Parathyroid adenoma (tissue), 2 donors: ENCODE measurements around the gene CD6.

Experiments used
- H2AFZ ChIP-seq: fragments of 300-600 bp; sonication (generic); one replicate; pipeline ENCODE4 v1.7.0; 2017; ENCODE audit warnings: antibody characterized with exemption, mild to moderate bottlenecking
- H3K27ac ChIP-seq: fragments of 300-600 bp; sonication (generic); one replicate; pipeline ENCODE4 v1.7.0; 2017
- H3K27me3 ChIP-seq: fragments of 300-600 bp; sonication (generic); one replicate; pipeline ENCODE4 v1.7.0; 2017; ENCODE audit warnings: low read length; ENCODE audit not compliant: control insufficient read depth, insufficient read depth
- H3K36me3 ChIP-seq: fragments of 300-600 bp; sonication (generic); one replicate; pipeline ENCODE4 v1.7.0; 2017; ENCODE audit warnings: low read length; ENCODE audit not compliant: control insufficient read depth, insufficient read depth
- H3K4me1 ChIP-seq: fragments of 300-600 bp; sonication (generic); one replicate; pipeline ENCODE4 v1.7.0; 2017; ENCODE audit warnings: control low read depth
- H3K4me2 ChIP-seq: fragments of 300-600 bp; sonication (generic); one replicate; pipeline ENCODE4 v1.7.0; 2017; ENCODE audit warnings: low read length
- H3K4me3 ChIP-seq: fragments of 300-600 bp; sonication (generic); one replicate; pipeline ENCODE4 v1.7.0; 2017; ENCODE audit warnings: low read depth, low read length
- H3K79me2 ChIP-seq: fragments of 300-600 bp; sonication (generic); one replicate; pipeline ENCODE4 v1.7.0; 2017; ENCODE audit warnings: control low read depth
- H3K9ac ChIP-seq: fragments of 300-600 bp; sonication (generic); one replicate; pipeline ENCODE4 v1.7.0; 2017; ENCODE audit warnings: mild to moderate bottlenecking
- H3K9me3 ChIP-seq: fragments of 300-600 bp; sonication (generic); one replicate; pipeline ENCODE4 v1.7.0; 2017; ENCODE audit warnings: low read length; ENCODE audit not compliant: control insufficient read depth
- TF ChIP-seq, protein P1 (sequence below): fragments of 300-600 bp; sonication (generic); IDR thresholded peaks from one replicate; pipeline ENCODE4 v1.7.0; 2017; ENCODE audit warnings: antibody characterized with exemption, mild to moderate bottlenecking
- donor health status: primary hyperparathyroidism.

CD6 gene

DNA sequence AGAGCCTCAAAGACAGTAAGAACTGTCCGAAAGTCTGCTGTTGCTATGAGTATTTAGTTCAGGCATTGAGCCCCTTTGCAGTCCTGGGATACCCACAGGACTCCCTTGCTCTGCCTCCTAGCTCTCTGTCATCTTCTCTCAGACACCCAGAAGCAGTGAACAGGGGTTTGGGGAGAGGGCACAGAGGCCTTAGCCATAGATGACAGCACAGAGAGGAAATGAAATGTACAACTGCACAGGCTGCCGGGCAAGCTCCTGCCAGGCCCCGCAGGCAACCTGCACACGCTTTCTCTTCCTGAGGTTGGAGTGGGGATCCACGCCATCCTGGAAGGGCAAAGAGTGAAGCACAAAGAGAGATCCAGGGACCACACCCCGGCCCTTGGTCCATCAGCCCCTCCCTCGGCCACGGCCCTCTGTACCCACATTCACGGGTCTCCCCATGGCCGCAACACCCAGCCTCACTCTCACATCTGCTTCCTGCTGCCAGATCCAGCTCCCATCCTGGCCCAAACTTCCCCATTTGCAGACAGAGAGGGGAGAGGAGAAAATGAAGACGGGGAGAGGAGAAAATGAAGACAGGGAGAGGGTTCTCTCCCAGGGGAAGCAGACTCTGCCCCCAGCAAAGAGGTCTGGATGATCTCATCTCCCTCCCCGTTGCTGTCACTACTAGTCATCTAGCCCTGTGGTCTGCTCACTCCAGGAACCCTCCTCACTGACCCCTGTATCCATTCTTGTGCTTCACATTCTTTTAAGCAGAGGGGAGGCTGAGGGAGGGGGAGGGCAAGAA lies 40.7 kb downstream of the CD6 start:
- Histone ChIP-seq H3K36me3 (no peaks in the 10 kb centered on the region), H3K9me3 (no peaks in the 10 kb centered on the region), H3K4me2 (no peak overlapping the region), H3K27me3 (no peaks in the 10 kb centered on the region), H3K4me1 (no peaks in the 10 kb centered on the region), H3K4me3 (no peak overlapping the region), H3K27ac (no peak overlapping the region), H3K9ac (no peak overlapping the region), H2AFZ (no peak overlapping the region), H3K79me2 (no peaks in the 10 kb centered on the region)
- TF ChIP-seq, protein P1, sequence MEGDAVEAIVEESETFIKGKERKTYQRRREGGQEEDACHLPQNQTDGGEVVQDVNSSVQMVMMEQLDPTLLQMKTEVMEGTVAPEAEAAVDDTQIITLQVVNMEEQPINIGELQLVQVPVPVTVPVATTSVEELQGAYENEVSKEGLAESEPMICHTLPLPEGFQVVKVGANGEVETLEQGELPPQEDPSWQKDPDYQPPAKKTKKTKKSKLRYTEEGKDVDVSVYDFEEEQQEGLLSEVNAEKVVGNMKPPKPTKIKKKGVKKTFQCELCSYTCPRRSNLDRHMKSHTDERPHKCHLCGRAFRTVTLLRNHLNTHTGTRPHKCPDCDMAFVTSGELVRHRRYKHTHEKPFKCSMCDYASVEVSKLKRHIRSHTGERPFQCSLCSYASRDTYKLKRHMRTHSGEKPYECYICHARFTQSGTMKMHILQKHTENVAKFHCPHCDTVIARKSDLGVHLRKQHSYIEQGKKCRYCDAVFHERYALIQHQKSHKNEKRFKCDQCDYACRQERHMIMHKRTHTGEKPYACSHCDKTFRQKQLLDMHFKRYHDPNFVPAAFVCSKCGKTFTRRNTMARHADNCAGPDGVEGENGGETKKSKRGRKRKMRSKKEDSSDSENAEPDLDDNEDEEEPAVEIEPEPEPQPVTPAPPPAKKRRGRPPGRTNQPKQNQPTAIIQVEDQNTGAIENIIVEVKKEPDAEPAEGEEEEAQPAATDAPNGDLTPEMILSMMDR, result no peak

DNA sequence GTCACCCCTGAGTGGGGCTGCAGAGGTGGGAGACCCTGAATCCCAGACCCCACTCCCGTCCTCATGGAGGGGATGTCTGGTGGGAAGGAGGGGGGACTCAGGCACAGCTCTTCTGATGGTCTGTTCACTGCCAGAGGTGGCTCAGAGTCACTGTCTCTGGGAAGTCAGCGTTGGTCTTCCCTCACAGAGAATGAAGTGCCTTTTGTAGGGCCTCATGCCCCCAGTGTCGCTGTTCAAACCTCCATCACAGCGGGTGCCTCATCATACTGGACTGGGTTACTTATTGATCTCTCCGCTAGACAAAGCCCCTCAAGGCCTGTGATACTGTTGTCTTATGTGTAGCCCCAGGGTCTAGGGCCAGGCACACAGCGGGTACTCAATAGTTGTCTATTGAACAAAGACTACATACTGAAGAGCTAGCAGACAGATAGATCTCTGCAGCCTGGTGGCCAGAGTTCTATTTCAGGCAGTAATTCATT lies 41.3 kb downstream of the CD6 start:
- H3K27ac ChIP-seq, result no peak overlapping the region
- H3K79me2 ChIP-seq, result no peaks in the 10 kb centered on the region
- H3K4me1 ChIP-seq, result no peaks in the 10 kb centered on the region
- no peak overlapping the region for H2AFZ ChIP-seq
- no peak overlapping the region for H3K9ac ChIP-seq
- H3K4me2 ChIP-seq, result no peak overlapping the region
- no peaks in the 10 kb centered on the region for H3K9me3 ChIP-seq
- no peaks in the 10 kb centered on the region for H3K36me3 ChIP-seq
- TF ChIP-seq, protein P1, result no peak
- no peaks in the 10 kb centered on the region for H3K27me3 ChIP-seq
- no peak overlapping the region for H3K4me3 ChIP-seq

DNA sequence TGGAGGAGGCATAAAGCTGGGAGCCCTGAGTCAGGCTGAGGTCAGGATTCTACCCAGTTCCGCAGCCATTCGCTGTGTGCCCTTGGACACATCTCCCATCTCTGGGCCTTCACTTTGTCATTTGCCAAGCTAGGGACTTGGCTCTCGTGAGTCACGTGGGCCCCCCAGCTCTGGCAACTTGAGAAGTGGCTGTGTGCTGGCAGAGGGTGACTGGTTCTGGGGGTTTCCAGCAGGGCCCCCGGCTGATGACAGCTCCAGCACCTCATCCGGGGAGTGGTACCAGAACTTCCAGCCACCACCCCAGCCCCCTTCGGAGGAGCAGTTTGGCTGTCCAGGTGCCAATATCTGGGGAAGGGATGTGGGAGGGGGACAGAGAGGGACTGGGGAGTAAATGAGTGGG lies 46.6 kb downstream of the CD6 start:
- TF ChIP-seq, protein P1, result no peak
- no peaks in the 10 kb centered on the region for H3K27me3 ChIP-seq
- no peak overlapping the region for H3K9ac ChIP-seq
- no peaks in the 10 kb centered on the region for H3K79me2 ChIP-seq
- H3K9me3 ChIP-seq, result no peaks in the 10 kb centered on the region
- H3K4me1 ChIP-seq, result no peaks in the 10 kb centered on the region
- H2AFZ ChIP-seq, result no peak overlapping the region
- H3K4me3 ChIP-seq, result no peak overlapping the region
- H3K4me2 ChIP-seq, result no peak overlapping the region
- H3K27ac ChIP-seq, result no peak overlapping the region
- no peaks in the 10 kb centered on the region for H3K36me3 ChIP-seq

DNA sequence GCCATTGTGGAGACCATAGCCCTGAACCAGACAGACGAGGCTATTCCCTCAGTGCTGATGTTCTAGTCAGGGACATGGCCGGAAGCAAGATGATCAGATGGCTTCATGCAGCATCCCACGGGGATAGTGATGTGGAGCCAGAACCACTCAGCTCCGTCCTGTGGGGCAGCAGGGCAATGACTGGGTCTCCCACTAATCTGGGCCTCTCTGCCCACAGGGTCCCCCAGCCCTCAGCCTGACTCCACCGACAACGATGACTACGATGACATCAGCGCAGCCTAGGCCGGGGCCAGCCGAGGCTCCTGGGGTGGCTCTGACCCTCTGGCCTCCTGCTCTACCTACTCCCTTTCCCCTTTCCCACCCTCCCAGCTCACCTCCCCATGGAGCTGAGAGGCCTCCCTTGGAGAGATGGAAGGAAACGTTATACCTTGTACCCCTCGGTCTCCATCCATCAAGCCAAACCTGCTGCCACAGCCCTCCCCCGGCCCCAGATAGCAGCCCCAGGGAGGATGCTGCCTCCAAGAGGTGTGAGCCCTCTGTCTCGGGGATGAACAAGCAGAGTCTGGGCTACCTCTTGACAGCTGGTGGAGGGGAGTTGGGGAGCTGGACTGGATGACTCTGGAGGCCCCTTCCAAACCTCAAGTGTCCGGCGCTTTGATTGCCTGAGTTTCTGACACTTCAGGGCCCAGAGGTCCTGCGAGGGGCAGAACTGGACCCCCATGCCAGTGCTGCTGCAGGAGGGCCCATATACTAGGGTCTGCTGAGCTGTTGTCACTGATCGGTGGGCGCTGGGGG lies 47.8 kb downstream of the CD6 start:
- no peaks in the 10 kb centered on the region for H3K9me3 ChIP-seq
- no peaks in the 10 kb centered on the region for H3K4me1 ChIP-seq
- H3K4me3 ChIP-seq, result no peak overlapping the region
- no peak overlapping the region for H3K27ac ChIP-seq
- H3K36me3 ChIP-seq, result no peaks in the 10 kb centered on the region
- no peaks in the 10 kb centered on the region for H3K79me2 ChIP-seq
- no peak overlapping the region for H3K4me2 ChIP-seq
- TF ChIP-seq, protein P1, result no peak
- H2AFZ ChIP-seq, result no peak overlapping the region
- no peak overlapping the region for H3K9ac ChIP-seq
- H3K27me3 ChIP-seq, result no peaks in the 10 kb centered on the region
